ENCODE measurements around the gene RNH1. TPM values are rescaled to one million over a fixed set of nuclear protein-coding genes. Genes with fewer than 3 reads are reported as not detected.

Gene RNH1
- total RNA-seq, 2 experiments from 2014 or later, result 65.5 to 65.7 TPM

- no peaks in the 10 kb centered on the region for H3K9me2 ChIP-seq (ENCODE audit: insufficient read depth, low read length)
- H4K20me1 ChIP-seq (ENCODE audit: insufficient read depth, low read length), result no peaks in the 10 kb centered on the region
- H3K9me3 ChIP-seq (ENCODE audit: low read length), result no peaks in the 10 kb centered on the region
- peak overlapping the region; percentile 73 for H3K4me2 ChIP-seq (ENCODE audit: low read length)
- H3K27ac ChIP-seq (ENCODE audit: low read depth, low read length, poor library complexity, severe bottlenecking), result no peak overlapping the region
- POLR2A ChIA-PET, result no interaction called here
- peak overlapping the region; percentile 95 for H3K4me3 ChIP-seq (ENCODE audit: low read depth, low read length, poor library complexity, severe bottlenecking)
- intact Hi-C loops (cut with micrococcal nuclease; ENCODE audit: unreplicated experiment), result loop anchor here (2.0 to 5.0 kb wide), 4 partner anchors 57 to 404 kb away; partner anchors contain the start of genes BET1L, CHID1, PTDSS2 and RIC8A
- no peak for DNase-seq (ENCODE audit: low spot score)
- no peak overlapping the region; the same call in 1 of the 2 replicates for H2AFZ ChIP-seq (ENCODE audit: low read length)
- H3K36me3 ChIP-seq (ENCODE audit: insufficient read depth, low read length), result peaks cover 9% of the 10 kb centered on the region; the same call in 1 of the 2 replicates
- CTCF ChIA-PET (ENCODE audit: unreplicated experiment), result no interaction called here
- no peak for TF ChIP-seq CTCF (conservative IDR thresholded peaks at IDR 0.05; ENCODE audit: low read length)
- no peak for TF ChIP-seq EZH2phosphoT487 (IDR thresholded peaks at IDR 0.05; ENCODE audit: borderline replicate concordance, low read depth, low read length)
- BruUV-seq (replicated peaks), result no TSS peak
- peaks cover 23% of the 10 kb centered on the region for H3K79me2 ChIP-seq (ENCODE audit: insufficient read depth, low read depth, low read length)
- H3K4me1 ChIP-seq (ENCODE audit: insufficient read depth, low read length, poor library complexity, severe bottlenecking), result peaks cover 32% of the 10 kb centered on the region
Measured at GRCh38 chr11:507727-508515, 879 bp upstream of the RNH1 start.

- peak overlapping the region; percentile 80 for H2AFZ ChIP-seq (ENCODE audit: low read length)
- POLR2A ChIA-PET, result interaction anchor here (0.7 kb wide), 1 partner anchor 29 kb away, joined by 6 read pairs; no protein-coding TSS in a partner anchor
- CTCF ChIA-PET (ENCODE audit: unreplicated experiment), result no interaction called here
Measured at GRCh38 chr11:506238-506994, 626 bp downstream of the RNH1 start.

More at GRCh38 chr11:506238-506994, 626 bp downstream of the RNH1 start:
- DNase-seq (ENCODE audit: low spot score), result peak; percentile 98
- Histone ChIP-seq H3K9me2 (ENCODE audit: insufficient read depth, low read length) (no peaks in the 10 kb centered on the region), H3K4me1 (ENCODE audit: insufficient read depth, low read length, poor library complexity, severe bottlenecking) (peaks cover 32% of the 10 kb centered on the region), H3K4me2 (ENCODE audit: low read length) (peak overlapping the region; percentile 91), H3K27ac (ENCODE audit: low read depth, low read length, poor library complexity, severe bottlenecking) (peak overlapping the region; percentile 85), H3K36me3 (ENCODE audit: insufficient read depth, low read length) (peaks cover 16% of the 10 kb centered on the region; the same call in 1 of the 2 replicates), H3K9me3 (ENCODE audit: low read length) (no peaks in the 10 kb centered on the region), H3K79me2 (ENCODE audit: insufficient read depth, low read depth, low read length) (peaks cover 23% of the 10 kb centered on the region), H4K20me1 (ENCODE audit: insufficient read depth, low read length) (no peaks in the 10 kb centered on the region), H3K4me3 (ENCODE audit: low read depth, low read length, poor library complexity, severe bottlenecking) (peak overlapping the region; percentile 95)
- no TSS peak for BruUV-seq (replicated peaks)
- intact Hi-C loops (cut with micrococcal nuclease; ENCODE audit: unreplicated experiment), result loop anchor here (1.0 to 5.0 kb wide), 6 partner anchors 12 to 406 kb away; partner anchors contain the start of genes BET1L, CHID1, LRRC56 and PTDSS2
- TF ChIP-seq EZH2phosphoT487 (IDR thresholded peaks at IDR 0.05; ENCODE audit: borderline replicate concordance, low read depth, low read length), result no peak
- no peak for TF ChIP-seq CTCF (conservative IDR thresholded peaks at IDR 0.05; ENCODE audit: low read length)

Measured in OCI-LY7 (cell line).